ENCODE data around the gene FAM110D. TPM values are rescaled to one million over a fixed set of nuclear protein-coding genes. Genes with fewer than 3 reads are reported as not detected.
A peak's percentile ranks its signal among the peaks of the same experiment; 100 is the strongest.

FAM110D gene
- total RNA-seq = not detected

DNA sequence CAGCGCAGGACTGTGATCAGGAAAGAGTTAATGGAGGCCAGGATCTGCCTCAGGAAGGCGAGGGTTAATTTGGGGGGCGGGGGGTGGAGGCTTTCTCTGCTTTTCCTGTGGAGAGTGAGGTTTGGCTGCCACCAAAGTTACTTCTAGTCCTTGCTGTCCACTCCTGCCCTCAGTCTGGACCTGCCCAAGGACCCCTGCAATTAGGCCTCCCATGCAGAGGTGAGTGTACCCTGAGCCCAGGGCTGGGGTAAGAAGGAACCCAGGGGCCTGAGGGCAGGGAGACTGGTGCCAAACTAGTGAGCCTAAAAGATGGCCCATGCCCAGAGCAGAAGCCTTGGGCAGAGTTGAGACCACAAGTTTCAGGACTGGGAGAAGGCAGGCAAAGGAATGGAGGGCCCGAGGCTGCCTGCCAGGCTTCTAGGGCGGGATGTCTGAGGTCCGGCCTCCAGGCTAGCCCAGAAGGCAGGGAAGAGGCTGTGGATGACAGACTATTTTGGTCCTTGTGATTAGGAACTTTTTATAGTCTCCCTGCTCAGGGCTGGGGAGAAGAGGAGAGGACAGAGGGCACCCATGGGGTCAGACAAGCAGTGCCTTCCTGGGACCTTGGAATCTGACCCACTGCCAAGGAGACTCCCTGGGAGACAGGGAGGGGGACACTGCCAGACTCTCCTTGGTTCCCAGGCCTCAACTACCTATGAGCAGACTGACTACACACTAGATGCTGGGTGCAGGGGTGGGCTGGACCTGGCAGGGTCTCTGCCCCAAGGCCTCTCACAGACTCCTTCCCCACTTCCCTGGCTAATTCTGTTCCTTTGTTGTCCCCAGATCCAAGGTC is at the start of gene FAM110D:
TSS of gene FAM110D (plus strand) at position 172 of the 835 bp plus-strand sequence. CDS start 2,213 bp downstream, outside the sequence.
- Mint-ChIP-seq H3K9me3 (no peaks in the 10 kb centered on the region), H3K4me3 (no peak within 1 kb of the TSS), H3K27ac (no peak within 1 kb of the TSS), H3K36me3 (ENCODE audit: low read depth) (no peaks in the 10 kb centered on the region), H3K27me3 (peaks cover 62% of the 10 kb centered on the region), H3K4me1 (peaks cover 10% of the 10 kb centered on the region)
- CTCF ChIA-PET = interaction anchor here (0.7 to 3.8 kb wide), 2 partner anchors 11 to 27 kb away, joined by 3 to 14 read pairs; partner anchors contain the start of genes ZNF593 and ZNF593OS
- DNase-seq = no peak
- POLR2A ChIA-PET = no interaction called here

DNA sequence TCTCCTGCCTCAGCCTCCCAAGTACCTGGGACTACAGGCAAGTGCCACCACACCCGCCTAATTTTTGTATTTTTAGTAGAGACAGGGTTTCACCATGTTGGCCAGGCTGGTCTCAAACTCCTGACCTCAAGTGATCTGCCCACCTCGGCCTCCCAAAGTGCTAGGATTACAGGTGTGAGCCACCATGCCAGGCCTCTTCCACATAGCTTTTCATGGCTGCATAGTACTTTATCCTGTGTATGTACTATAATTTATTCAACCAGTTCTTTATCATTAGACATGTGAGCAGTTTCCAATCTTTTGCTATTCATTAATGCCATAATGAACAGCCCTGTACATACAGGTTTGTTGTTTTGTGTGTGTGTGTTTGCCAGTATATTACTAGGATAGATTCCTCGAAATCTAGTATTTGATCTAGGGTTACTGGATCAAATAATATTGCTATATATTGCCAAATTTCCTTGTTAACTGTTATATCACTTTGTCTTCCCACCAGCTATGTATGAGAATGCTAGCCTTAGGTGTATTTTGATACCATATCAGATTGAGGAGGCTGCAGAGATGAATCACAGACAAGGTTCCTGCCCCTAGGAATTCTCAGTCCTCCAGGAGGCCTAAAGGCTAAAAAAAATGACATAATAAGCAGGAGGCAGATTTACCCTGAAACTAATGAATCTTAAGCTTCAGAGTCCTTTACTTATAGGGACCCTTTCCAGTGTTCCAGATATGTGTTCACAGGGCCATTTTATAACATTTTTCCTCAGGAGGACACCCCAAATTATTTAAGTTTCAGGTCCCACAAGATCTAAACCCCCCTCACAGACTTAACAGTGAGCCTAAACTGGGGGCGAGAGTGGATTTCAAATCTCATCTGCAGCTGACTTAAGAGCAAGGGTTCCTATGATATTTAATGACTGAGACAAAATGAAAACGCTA is 49.4 kb upstream of the FAM110D start:
- H3K9me3 Mint-ChIP-seq = no peaks in the 10 kb centered on the region
- no peaks in the 10 kb centered on the region for H3K27me3 Mint-ChIP-seq
- peaks cover 11% of the 10 kb centered on the region for H3K36me3 Mint-ChIP-seq (ENCODE audit: low read depth)
- POLR2A ChIA-PET = interaction anchor here (1.0 to 5.4 kb wide), 6 partner anchors 15 to 269 kb away, joined by 3 to 318 read pairs (median 4); partner anchors contain the start of gene ZNF593
- H3K4me1 Mint-ChIP-seq = peaks cover 36% of the 10 kb centered on the region
- no peak overlapping the region for H3K27ac Mint-ChIP-seq
- H3K4me3 Mint-ChIP-seq = peak overlapping the region; percentile 87
- DNase-seq = no peak
- CTCF ChIA-PET = interaction anchor here (1.0 to 1.6 kb wide), 5 partner anchors 13 to 124 kb away, joined by 3 to 13 read pairs (median 6); partner anchors contain the start of genes CEP85 and ZNF593

DNA sequence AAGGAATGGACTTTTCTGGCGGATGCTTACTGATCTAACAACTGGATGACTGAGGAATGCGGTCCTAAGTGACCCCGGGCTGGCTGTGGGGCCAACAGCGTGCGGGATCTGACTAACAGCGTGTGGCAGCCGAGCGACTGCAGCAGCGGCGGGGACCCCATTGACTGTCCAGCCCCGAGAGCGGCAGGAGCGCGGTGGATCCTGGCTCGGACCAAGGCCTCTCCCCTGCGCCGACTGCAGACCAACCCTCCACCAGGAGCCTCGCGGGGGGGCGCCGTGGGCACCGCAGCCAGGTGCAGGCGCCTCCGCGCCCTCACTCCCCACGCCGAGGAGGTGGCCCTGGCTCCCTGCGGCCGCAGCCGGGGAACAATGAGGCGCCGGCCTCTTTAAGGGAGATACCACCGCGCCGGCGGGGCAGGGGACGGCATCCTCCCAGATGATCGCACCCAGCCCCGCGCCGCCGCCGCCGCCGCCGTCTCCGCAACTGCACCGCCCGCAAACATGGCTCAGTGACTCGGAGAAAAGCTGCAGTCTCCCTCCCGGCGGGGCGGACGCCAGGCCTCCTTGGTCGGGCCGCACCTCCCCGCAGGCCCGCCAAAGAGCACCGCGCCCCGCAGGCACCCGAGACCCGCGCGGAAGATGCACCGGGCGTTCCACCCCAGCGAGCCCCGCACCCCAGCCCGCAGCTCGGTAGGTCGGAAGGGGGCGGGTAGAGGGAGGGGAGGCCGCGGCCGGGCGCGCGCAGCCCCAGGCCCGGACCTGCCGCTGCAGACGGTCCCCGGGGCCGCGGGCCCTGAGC is 47.9 kb upstream of the FAM110D start:
- ChIA-PET POLR2A (interaction anchor here (1.0 to 5.4 kb wide), 6 partner anchors 14 to 206 kb away, joined by 3 to 318 read pairs (median 20); partner anchors contain the start of genes CEP85 and STMN1), CTCF (interaction anchor here (1.1 to 3.6 kb wide), 5 partner anchors 13 to 123 kb away, joined by 3 to 31 read pairs (median 17); partner anchors contain the start of gene CEP85)
- Mint-ChIP-seq H3K27me3 (no peaks in the 10 kb centered on the region), H3K27ac (peak overlapping the region; percentile 76), H3K9me3 (no peaks in the 10 kb centered on the region), H3K36me3 (ENCODE audit: low read depth) (peaks cover 20% of the 10 kb centered on the region), H3K4me1 (peaks cover 35% of the 10 kb centered on the region), H3K4me3 (peak overlapping the region; percentile 87)
- peak; percentile 83 for DNase-seq

DNA sequence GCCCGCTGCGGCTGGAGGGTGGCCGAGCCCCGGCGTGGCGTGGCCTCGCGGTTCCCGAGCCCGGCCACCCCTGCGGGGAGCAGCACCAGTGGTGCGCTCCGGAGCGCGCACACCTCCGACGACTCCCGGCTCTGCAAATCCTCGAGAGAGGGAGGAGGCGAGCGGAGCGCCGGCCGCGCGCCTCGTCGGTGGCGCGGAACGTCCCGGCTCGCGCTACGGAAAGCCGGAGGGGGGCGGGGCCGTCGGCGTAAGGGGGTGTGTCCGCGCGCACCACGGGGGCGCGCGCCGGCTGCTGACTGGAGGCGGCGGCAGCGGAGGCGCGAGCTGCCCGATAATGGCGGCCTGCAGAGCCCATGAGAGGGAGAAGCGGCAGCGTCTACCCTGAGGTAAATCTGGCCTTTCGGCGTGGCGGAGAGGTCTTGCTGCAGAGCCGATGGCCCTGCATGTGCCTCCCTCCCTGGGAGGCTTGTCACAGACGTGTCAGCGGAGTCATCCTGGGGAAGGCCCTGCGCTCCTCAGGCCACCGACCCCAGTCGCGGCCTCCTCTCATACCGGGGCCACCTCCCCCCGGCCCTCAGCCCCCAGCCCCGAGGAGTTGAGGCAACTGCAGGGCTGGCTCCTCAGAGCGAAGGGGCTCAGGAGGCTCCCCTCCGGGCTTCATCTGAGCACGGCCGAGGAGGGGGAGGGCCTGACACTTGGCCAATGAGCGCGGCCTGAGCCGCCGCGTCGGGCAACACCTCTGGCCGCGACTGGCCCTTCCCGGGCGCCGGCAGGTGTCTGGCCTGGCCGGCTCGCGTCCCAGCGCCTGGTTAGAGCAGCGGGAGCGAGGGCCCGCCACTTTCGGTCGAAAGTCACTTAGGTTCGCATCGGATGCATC is 47.1 kb upstream of the FAM110D start, which contains the start of gene PDIK1L:
TSS of gene PDIK1L (plus strand) at position 295 of the 877 bp plus-strand sequence. CDS start 2,485 bp downstream, outside the sequence.
- CTCF ChIA-PET = interaction anchor here (0.7 to 3.6 kb wide), 6 partner anchors 12 to 122 kb away, joined by 3 to 31 read pairs (median 11); partner anchors contain the start of genes CEP85 and ZNF593
- POLR2A ChIA-PET = interaction anchor here (0.8 to 5.4 kb wide), 8 partner anchors 13 to 390 kb away, joined by 3 to 318 read pairs (median 14); partner anchors contain the start of genes CEP85 and STMN1
- Mint-ChIP-seq H3K27me3 (no peaks in the 10 kb centered on the region), H3K36me3 (ENCODE audit: low read depth) (peaks cover 20% of the 10 kb centered on the region), H3K4me3 (peak within 1 kb of the TSS; percentile 95), H3K27ac (peak within 1 kb of the TSS; percentile 86), H3K4me1 (peaks cover 35% of the 10 kb centered on the region), H3K9me3 (no peaks in the 10 kb centered on the region)
- DNase-seq = peak; percentile 95

- CTCF ChIA-PET = interaction anchor here (0.9 to 3.6 kb wide), 6 partner anchors 9 to 57 kb away, joined by 3 to 31 read pairs (median 11); partner anchors contain the start of gene ZNF593
- Mint-ChIP-seq H3K9me3 (no peaks in the 10 kb centered on the region), H3K36me3 (ENCODE audit: low read depth) (peaks cover 23% of the 10 kb centered on the region), H3K4me1 (peaks cover 35% of the 10 kb centered on the region), H3K4me3 (peak overlapping the region; percentile 95), H3K27me3 (no peaks in the 10 kb centered on the region), H3K27ac (peak overlapping the region; percentile 86)
- POLR2A ChIA-PET = interaction anchor here (0.8 to 5.4 kb wide), 7 partner anchors 12 to 389 kb away, joined by 3 to 318 read pairs (median 19); partner anchors contain the start of gene CEP85
- DNase-seq = peak; percentile 34
Observed at GRCh38 chr1:26112407-26112775, 46.5 kb upstream of the FAM110D start.

- peaks cover 45% of the 10 kb centered on the region for H3K4me1 Mint-ChIP-seq
- no peak for DNase-seq
- no peaks in the 10 kb centered on the region for H3K9me3 Mint-ChIP-seq
- ChIA-PET CTCF (interaction anchor here (0.5 to 3.6 kb wide), 6 partner anchors 9 to 293 kb away, joined by 3 to 31 read pairs (median 4); no protein-coding TSS in a partner anchor), POLR2A (interaction anchor here (1.0 to 5.4 kb wide), 6 partner anchors 9 to 120 kb away, joined by 3 to 318 read pairs (median 14); partner anchors contain the start of gene CEP85)
- H3K27ac Mint-ChIP-seq = no peak overlapping the region
- no peaks in the 10 kb centered on the region for H3K27me3 Mint-ChIP-seq
- H3K36me3 Mint-ChIP-seq (ENCODE audit: low read depth) = peaks cover 38% of the 10 kb centered on the region
- no peak overlapping the region for H3K4me3 Mint-ChIP-seq
Observed at GRCh38 chr1:26114165-26114927, 44.5 kb upstream of the FAM110D start.

- peak overlapping the region; percentile 52 for H3K27ac Mint-ChIP-seq
- no peaks in the 10 kb centered on the region for H3K27me3 Mint-ChIP-seq
- H3K9me3 Mint-ChIP-seq = no peaks in the 10 kb centered on the region
- peaks cover 61% of the 10 kb centered on the region for H3K36me3 Mint-ChIP-seq (ENCODE audit: low read depth)
- no peak overlapping the region for H3K4me3 Mint-ChIP-seq
- H3K4me1 Mint-ChIP-seq = peaks cover 53% of the 10 kb centered on the region
- POLR2A ChIA-PET = interaction anchor here (11.7 kb wide), 1 partner anchor 8 kb away, joined by 318 read pairs; the partner anchor contains the start of gene PDIK1L
- no peak for DNase-seq
- CTCF ChIA-PET = interaction anchor here (1.0 to 5.0 kb wide), 2 partner anchors 7 to 24 kb away, joined by 3 to 65 read pairs; no protein-coding TSS in a partner anchor
Observed at GRCh38 chr1:26119892-26120608, 38.8 kb upstream of the FAM110D start.

DNA sequence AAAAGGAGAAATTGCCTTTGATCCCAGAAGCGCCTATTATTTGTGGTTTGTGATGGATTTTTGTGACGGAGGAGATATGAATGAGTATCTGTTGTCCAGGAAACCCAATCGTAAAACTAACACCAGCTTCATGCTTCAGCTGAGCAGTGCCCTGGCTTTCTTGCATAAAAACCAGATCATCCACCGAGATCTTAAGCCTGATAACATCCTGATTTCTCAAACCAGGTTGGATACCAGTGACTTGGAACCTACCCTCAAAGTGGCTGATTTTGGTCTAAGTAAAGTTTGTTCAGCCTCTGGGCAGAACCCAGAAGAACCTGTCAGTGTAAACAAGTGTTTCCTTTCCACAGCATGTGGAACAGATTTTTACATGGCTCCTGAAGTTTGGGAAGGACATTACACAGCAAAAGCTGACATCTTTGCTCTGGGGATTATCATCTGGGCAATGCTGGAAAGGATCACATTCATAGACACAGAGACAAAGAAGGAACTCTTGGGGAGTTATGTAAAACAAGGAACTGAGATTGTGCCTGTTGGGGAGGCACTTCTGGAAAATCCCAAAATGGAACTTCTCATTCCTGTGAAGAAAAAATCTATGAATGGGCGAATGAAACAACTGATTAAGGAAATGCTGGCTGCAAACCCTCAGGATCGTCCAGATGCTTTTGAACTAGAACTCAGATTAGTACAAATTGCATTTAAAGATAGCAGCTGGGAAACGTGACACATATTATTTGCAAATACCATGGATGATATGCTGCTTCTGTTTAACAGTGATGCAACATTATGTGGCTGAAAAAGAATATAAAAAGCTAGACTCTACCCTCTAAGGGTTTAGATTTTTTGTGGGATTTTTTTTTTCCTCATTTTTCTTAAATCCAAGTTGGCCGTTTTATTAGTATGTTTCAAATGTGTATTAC is 36.8 kb upstream of the FAM110D start:
- Mint-ChIP-seq H3K9me3 (no peaks in the 10 kb centered on the region), H3K27me3 (no peaks in the 10 kb centered on the region), H3K36me3 (ENCODE audit: low read depth) (peaks cover 62% of the 10 kb centered on the region), H3K4me3 (no peak overlapping the region), H3K4me1 (peaks cover 69% of the 10 kb centered on the region), H3K27ac (peak overlapping the region; percentile 29)
- ChIA-PET CTCF (interaction anchor here (1.0 to 5.0 kb wide), 10 partner anchors 10 to 295 kb away, joined by 3 to 65 read pairs (median 6); partner anchors contain the start of genes CEP85 and PDIK1L), POLR2A (interaction anchor here (1.2 to 11.7 kb wide), 4 partner anchors 10 to 256 kb away, joined by 3 to 318 read pairs (median 5); partner anchors contain the start of genes CEP85 and PDIK1L)
- DNase-seq = no peak

Data from activated CD4-positive, alpha-beta memory T cell treated with anti-CD3 and anti-CD28 coated beads, Interleukin-2, amount 10 ng/mL, durations not matched to agents 7 days and 5 days (primary cell).